Astrocyte of the cerebellum (primary cell): Measurements from ENCODE around the gene BRCA1.
"Not testable (repeated sequence)": the region's sequence is repeated elsewhere in the genome, so short reads cannot be mapped to it uniquely, and the experiment has no call there.

Source experiments
- DNase-seq: peaks from one replicate; pipeline ENCODE4 v3.0.0-alpha.2; 2011; ENCODE audit warnings: low read depth
- H3K4me3 ChIP-seq: 2 replicates; pipeline ENCODE4 v1.5.1; 2011; ENCODE audit warnings: mild to moderate bottlenecking, low read depth, low read length, moderate library complexity
- CTCF ChIP-seq: IDR thresholded peaks from 2 replicates; pipeline ENCODE4 v1.5.1; 2012; ENCODE audit warnings: low read length, low read depth, moderate library complexity, mild to moderate bottlenecking; ENCODE audit errors: missing control alignments
- in situ Hi-C: cut with HindIII; loops from 2 replicates; pipeline ENCODE4 v1.10.0; 2017; ENCODE audit warnings: low sequenced_read_pairs

Gene BRCA1

GRCh38 chr17:43155666-43156065, 30.5 kb upstream of the BRCA1 start:
- in situ Hi-C loops: no loop called here
- H3K4me3 ChIP-seq: no peak overlapping the region
- DNase-seq: no peak
- no peak for TF ChIP-seq CTCF

- in situ Hi-C loops, H3K4me3 ChIP-seq, DNase-seq: not testable (repeated sequence)
Observed at GRCh38 chr17:43153197-43153835, 28.2 kb upstream of the BRCA1 start.

- H3K4me3 ChIP-seq: no peak overlapping the region
- no peak for DNase-seq
- no peak for TF ChIP-seq CTCF
- in situ Hi-C loops: no loop called here
Observed at GRCh38 chr17:43151880-43152456, 26.8 kb upstream of the BRCA1 start.

- H3K4me3 ChIP-seq: no peak overlapping the region
- DNase-seq: no peak
- in situ Hi-C loops: no loop called here
- no peak for TF ChIP-seq CTCF
Observed at GRCh38 chr17:43146649-43147048, 21.5 kb upstream of the BRCA1 start.

GRCh38 chr17:43143201-43143600, 18.0 kb upstream of the BRCA1 start:
- no peak for TF ChIP-seq CTCF
- DNase-seq: no peak
- no peak overlapping the region for H3K4me3 ChIP-seq
- in situ Hi-C loops: no loop called here

GRCh38 chr17:43142153-43142552, 17.0 kb upstream of the BRCA1 start:
- in situ Hi-C loops: no loop called here
- no peak for DNase-seq
- H3K4me3 ChIP-seq: no peak overlapping the region
- no peak for TF ChIP-seq CTCF
